ENCODE results near the gene IL19.

IL19 gene, protein sequence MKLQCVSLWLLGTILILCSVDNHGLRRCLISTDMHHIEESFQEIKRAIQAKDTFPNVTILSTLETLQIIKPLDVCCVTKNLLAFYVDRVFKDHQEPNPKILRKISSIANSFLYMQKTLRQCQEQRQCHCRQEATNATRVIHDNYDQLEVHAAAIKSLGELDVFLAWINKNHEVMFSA

GRCh38 chr1:206770531-206771337 is at the start of gene IL19:
TSS of gene IL19 (plus strand) at chr1:206770773. CDS start at chr1:206836663, 65,890 bp downstream.
- no peak within 1 kb of the TSS for H3K4me3 ChIP-seq (ENCODE audit: low read depth, low read length)

GRCh38 chr1:206721454-206721853 is 49.1 kb upstream of the IL19 start:
- no peak overlapping the region for H3K4me3 ChIP-seq (ENCODE audit: low read depth, low read length)

DNA sequence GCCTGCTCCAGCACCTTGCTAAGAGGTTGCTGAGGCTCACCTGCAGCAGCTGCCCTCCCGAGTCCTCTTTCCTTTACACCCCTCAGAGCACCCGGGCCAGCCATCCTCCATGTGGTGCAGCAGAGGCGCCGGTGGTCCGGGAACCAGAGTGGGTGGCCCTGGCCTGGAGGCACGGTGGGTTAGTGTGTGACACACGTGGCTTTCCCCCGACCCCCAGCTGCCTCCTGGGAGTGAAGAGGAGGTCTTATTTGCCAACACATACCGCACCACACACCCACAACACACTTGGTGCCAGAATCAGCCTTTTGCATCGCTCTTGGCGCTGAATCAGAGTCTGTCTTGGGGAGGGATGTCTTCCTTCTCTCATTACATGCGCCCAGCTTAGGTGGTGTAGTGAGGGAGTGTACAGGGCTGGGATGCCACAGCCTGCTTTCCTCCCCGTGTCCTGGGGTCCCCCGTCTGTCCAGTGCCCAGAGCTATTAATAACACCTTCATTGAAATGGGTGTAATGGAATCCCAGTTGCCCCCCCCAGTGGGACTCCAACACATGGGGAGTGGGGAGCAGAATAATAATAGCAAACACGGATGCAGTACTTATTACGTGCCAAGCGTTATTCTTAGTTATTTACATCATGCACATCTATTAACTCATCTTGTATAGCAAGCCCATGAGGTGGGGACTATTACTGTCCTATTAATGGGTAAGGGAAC is 47.7 kb upstream of the IL19 start:
- H3K4me3 ChIP-seq (ENCODE audit: low read depth, low read length): no peak overlapping the region

DNA sequence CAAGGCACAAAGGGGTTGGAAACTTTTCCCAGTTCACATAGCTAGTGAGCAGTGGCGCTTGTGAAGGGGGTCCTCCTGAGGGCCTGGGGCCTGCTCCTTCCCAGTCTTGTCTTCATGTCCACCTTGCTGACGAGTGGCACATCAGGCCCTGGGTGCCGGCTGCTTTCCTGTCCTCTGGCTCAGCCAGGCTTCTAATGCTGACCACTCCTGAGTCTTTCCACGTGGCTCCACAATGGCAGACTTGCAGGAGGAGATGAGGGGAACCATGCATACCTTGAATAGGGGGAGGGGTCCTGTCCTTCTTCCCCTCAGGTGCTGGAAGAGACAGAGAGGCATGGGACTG is 47.1 kb upstream of the IL19 start:
- no peak overlapping the region for H3K4me3 ChIP-seq (ENCODE audit: low read depth, low read length)

GRCh38 chr1:206723805-206724472 is 46.6 kb upstream of the IL19 start:
- no peak overlapping the region for H3K4me3 ChIP-seq (ENCODE audit: low read depth, low read length)

- no peak overlapping the region for H3K4me3 ChIP-seq (ENCODE audit: low read depth, low read length)
Observed at GRCh38 chr1:206725109-206725963, 45.2 kb upstream of the IL19 start.

DNA sequence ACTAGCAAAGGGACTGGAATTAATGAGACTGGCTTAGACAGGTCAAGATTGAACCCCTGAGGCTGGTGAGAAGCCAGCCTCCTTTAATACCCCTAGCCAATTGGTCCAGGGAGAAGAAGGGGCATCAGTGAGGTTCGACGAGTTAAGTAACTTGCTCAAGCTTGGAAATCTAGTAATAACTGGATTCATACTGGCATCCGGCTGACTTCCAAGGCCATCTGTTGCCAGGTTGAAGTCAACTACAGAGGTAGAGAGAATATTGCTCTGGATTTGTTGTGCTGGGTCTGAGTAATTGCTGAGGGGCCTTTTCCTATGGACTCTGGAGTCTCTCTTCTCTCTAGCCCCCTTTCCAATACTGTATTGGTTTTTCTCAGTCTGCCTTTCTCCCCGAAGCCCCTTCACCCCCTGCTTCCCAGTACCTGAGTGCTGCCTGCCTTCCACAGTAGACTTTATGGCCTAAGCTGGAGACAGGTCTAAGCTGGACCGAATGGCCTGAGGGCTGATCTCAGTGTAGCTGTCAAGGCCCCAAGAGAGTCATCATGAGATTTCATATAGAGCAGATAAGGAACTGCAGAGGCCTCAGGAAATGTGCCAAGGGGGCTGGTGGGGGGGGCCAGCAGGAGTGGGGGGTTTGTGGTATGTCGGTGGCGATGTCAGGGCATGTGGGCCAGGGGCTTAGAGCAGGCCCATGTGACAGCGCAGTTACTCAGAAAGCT is 42.4 kb upstream of the IL19 start:
- no peak overlapping the region for H3K4me3 ChIP-seq (ENCODE audit: low read depth, low read length)

DNA sequence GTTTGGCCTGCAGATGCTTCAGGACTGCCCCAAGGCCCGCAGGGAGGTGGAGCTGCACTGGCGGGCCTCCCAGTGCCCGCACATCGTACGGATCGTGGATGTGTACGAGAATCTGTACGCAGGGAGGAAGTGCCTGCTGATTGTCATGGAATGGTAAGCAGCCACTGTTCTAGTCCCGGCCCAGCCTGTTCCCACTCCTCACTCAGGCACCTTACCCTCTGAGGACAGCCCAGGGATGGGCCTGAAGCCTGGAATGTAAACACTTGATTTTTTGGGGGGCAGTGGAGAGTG is 41.9 kb upstream of the IL19 start:
- H3K4me3 ChIP-seq (ENCODE audit: low read depth, low read length): no peak overlapping the region

GRCh38 chr1:206729050-206729449 is 41.5 kb upstream of the IL19 start:
- H3K4me3 ChIP-seq (ENCODE audit: low read depth, low read length): no peak overlapping the region

GRCh38 chr1:206729507-206729906 is 41.1 kb upstream of the IL19 start:
- no peak overlapping the region for H3K4me3 ChIP-seq (ENCODE audit: low read depth, low read length)

DNA sequence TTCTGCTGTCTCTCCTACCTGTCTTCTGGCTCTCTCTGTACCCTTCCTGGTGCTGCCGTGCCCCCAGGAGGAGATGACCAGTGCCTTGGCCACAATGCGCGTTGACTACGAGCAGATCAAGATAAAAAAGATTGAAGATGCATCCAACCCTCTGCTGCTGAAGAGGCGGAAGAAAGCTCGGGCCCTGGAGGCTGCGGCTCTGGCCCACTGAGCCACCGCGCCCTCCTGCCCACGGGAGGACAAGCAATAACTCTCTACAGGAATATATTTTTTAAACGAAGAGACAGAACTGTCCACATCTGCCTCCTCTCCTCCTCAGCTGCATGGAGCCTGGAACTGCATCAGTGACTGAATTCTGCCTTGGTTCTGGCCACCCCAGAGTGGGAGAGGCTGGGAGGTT is 38.1 kb upstream of the IL19 start:
- no peak overlapping the region for H3K4me3 ChIP-seq (ENCODE audit: low read depth, low read length)

- H3K4me3 ChIP-seq (ENCODE audit: low read depth, low read length): no peak overlapping the region
Observed at GRCh38 chr1:206732992-206733391, 37.6 kb upstream of the IL19 start.

DNA sequence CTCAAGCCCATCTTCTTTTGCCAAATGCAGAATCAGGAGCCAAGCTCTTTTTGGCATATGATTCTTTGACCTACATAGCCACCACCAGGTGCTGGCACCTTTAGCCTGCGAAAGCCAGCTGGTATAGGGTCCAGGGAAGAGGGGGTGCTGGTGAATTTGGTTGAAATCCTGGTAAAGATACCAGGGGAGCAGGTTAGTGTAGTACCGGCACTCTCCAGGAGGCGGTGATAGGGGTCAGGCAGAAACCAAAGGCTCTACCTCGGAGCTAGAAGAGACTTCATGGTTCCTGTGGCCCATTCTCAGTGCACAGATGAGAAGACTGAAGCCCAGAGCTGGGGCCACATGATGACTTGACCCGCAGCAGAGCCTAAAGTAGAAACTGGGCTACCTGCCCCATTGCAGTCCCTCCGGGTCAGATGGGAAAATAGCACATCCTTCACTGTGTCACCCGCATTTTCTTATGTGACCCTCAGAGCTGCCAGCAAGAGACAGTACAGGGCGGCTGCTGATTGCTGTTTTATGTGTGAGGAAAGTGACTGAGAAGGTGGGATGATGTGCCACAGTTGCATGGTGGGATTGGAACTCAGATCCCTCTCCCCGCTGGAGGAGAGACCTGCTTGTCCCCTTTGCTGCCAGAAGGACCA is 36.0 kb upstream of the IL19 start:
- H3K4me3 ChIP-seq (ENCODE audit: low read depth, low read length): no peak overlapping the region

- H3K4me3 ChIP-seq (ENCODE audit: low read depth, low read length): no peak overlapping the region
Observed at GRCh38 chr1:206735553-206736031, 35.0 kb upstream of the IL19 start.

- no peak overlapping the region for H3K4me3 ChIP-seq (ENCODE audit: low read depth, low read length)
Observed at GRCh38 chr1:206736878-206737728, 33.5 kb upstream of the IL19 start.

DNA sequence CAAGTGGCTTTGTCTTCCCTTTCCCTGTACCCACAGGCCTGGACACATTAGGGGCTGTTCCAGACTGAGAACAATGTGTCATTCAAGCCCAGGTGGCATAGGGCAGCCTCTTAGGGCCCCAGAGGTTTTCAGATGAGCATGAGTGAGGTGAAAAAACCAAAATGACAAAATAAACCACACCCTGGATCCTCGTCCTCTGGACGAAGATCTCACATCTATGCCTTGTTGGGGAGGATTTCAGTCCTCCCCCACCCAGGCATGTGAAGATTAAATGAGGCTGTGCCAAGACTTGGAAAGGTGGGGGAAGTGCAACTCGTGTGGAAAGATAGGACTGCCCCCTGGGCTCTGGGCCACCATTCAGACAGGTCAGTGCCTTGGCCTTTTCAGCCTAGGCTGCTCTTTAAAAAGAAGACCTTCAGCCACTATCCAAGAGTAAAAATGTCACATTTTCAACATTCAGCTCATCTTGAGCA is 32.8 kb upstream of the IL19 start:
- H3K4me3 ChIP-seq (ENCODE audit: low read depth, low read length): no peak overlapping the region

DNA sequence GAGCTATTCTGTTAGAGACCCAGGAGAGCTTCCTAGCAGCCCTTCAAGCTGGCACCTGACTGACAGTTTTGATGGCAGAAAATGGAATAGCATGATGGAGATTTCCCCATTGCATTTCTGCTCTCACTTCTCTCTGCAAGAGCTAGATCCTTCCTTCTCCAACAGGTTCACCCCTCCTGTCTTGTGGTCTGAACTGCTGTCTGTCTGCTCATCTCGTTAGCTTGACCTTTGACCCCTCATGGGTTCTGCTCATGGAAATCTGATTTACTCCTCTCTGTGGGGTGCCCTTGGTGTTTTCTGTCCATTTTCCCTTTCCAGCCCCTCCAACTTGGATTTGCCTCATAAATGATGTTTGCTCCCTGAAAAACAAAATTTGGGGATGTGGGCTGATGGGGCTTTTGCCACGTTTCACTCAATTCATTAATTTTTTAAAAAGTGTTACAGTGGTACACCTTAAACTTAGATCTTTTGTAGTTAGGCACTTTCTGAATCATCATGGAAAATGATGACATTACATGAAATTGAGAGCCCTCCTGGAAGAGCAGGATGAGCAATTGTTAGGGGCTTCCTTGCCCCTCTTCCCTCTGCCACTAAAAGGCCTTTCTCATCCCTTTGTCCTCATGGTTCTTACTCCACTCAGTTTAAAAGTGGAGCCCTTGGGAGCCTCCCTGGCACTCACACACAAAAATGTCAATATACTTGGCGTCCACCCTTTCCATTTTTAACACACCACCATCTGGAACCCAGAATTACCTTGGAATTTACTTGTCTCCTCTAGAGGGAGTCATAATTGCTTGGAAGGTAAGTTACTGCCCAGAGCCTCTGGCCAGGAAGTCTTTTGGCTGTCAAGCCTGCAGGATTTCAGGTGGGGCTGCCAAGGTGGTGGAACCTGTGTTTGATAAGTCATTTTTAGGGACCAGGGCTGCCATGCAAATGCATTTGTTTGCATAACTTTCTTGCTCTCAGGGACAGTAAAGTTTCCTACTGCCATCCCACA is 31.9 kb upstream of the IL19 start:
- no peak overlapping the region for H3K4me3 ChIP-seq (ENCODE audit: low read depth, low read length)
